Chondrocyte (in vitro differentiated cells): ENCODE results near the gene NEU2. TPM values are rescaled to one million over a fixed set of nuclear protein-coding genes. Genes with fewer than 3 reads are reported as not detected.

Source experiments
- DNase-seq: peaks from one replicate; pipeline ENCODE4 v3.0.0; 2021; ENCODE audit warnings: mixed read lengths, low spot score
- H3K27ac Mint-ChIP-seq: one replicate; pipeline ENCODE4 v1.8.0; 2021; ENCODE audit warnings: mild to moderate bottlenecking, moderate library complexity, mixed read lengths; ENCODE audit not compliant: unreplicated experiment
- H3K27me3 Mint-ChIP-seq: 2 replicates; pipeline ENCODE4 v1.8.0; 2021; ENCODE audit warnings: low read depth, mixed read lengths
- H3K36me3 Mint-ChIP-seq: 2 replicates; pipeline ENCODE4 v1.8.0; 2021; ENCODE audit warnings: low read depth, mixed read lengths
- H3K4me1 Mint-ChIP-seq: 2 replicates; pipeline ENCODE4 v1.8.0; 2021; ENCODE audit warnings: low read depth, mild to moderate bottlenecking, mixed read lengths
- H3K4me3 Mint-ChIP-seq: one replicate; pipeline ENCODE4 v1.8.0; 2021; ENCODE audit warnings: mild to moderate bottlenecking, moderate library complexity, mixed read lengths; ENCODE audit not compliant: unreplicated experiment
- H3K9me3 Mint-ChIP-seq: 2 replicates; pipeline ENCODE4 v1.8.0; 2021; ENCODE audit warnings: low read depth, mixed read lengths
- long read RNA-seq: library from polyadenylated mRNA; stranded (forward); transcript quantifications from one replicate; pipeline ENCODE4 v2.0.0, GENCODE V29; 2021
- total RNA-seq: library from RNA; stranded (reverse); gene quantifications from 3 replicates; pipeline ENCODE4 v1.2.1, GENCODE V29; 2021
- TF ChIP-seq, protein P1 (sequence below): fragments of 200-600 bp; sonication (generic); IDR thresholded peaks from 2 replicates; pipeline ENCODE4 v1.5.0; 2021; ENCODE audit warnings: antibody characterized with exemption, mild to moderate bottlenecking, moderate library complexity

The NEU2 gene
- total RNA-seq, result not detected in 3 replicates
- long read RNA-seq, result 0 reads

DNA sequence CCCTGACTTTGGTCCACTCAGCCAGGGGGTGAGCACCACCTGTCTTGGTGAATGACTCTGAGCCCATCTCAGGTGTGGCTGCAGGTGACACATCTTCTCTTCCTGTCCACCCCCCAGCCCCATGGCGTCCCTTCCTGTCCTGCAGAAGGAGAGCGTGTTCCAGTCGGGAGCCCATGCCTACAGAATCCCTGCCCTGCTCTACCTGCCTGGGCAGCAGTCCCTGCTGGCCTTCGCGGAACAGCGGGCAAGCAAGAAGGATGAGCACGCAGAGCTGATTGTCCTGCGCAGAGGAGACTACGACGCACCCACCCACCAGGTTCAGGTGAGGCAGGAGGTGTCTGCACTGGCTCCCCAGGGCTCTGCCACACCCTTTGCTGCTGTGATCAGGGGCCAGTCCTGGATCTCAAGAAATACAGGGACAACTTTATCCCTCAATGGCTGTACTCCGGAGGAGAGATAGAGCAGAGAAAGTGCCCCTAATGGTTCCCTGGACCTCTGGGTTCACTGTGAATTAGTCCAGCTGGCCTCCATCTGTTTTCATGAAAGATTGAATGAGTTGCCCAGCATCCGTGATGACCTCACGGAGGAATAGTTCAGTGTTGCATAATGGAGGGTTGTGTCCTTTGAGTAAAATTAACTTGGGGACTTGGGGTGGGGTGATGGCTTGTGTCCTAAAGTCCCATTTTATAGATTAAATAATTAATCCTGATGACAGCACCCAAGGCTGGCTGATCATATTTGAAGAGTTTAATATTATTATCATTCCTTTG, at the start of gene NEU2:
Gene NEU2, plus strand, starts transcription at position 122 of the 770 bp plus-strand sequence. Its CDS starts 0 bp downstream, at position 122.
- Mint-ChIP-seq H3K4me3 (no peak within 1 kb of the TSS), H3K27ac (no peak within 1 kb of the TSS), H3K9me3 (peaks cover 7% of the 10 kb centered on the region), H3K27me3 (no peaks in the 10 kb centered on the region), H3K36me3 (no peaks in the 10 kb centered on the region), H3K4me1 (peaks cover 9% of the 10 kb centered on the region)
- TF ChIP-seq, protein P1, sequence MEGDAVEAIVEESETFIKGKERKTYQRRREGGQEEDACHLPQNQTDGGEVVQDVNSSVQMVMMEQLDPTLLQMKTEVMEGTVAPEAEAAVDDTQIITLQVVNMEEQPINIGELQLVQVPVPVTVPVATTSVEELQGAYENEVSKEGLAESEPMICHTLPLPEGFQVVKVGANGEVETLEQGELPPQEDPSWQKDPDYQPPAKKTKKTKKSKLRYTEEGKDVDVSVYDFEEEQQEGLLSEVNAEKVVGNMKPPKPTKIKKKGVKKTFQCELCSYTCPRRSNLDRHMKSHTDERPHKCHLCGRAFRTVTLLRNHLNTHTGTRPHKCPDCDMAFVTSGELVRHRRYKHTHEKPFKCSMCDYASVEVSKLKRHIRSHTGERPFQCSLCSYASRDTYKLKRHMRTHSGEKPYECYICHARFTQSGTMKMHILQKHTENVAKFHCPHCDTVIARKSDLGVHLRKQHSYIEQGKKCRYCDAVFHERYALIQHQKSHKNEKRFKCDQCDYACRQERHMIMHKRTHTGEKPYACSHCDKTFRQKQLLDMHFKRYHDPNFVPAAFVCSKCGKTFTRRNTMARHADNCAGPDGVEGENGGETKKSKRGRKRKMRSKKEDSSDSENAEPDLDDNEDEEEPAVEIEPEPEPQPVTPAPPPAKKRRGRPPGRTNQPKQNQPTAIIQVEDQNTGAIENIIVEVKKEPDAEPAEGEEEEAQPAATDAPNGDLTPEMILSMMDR, result no peak
- no peak for DNase-seq

DNA sequence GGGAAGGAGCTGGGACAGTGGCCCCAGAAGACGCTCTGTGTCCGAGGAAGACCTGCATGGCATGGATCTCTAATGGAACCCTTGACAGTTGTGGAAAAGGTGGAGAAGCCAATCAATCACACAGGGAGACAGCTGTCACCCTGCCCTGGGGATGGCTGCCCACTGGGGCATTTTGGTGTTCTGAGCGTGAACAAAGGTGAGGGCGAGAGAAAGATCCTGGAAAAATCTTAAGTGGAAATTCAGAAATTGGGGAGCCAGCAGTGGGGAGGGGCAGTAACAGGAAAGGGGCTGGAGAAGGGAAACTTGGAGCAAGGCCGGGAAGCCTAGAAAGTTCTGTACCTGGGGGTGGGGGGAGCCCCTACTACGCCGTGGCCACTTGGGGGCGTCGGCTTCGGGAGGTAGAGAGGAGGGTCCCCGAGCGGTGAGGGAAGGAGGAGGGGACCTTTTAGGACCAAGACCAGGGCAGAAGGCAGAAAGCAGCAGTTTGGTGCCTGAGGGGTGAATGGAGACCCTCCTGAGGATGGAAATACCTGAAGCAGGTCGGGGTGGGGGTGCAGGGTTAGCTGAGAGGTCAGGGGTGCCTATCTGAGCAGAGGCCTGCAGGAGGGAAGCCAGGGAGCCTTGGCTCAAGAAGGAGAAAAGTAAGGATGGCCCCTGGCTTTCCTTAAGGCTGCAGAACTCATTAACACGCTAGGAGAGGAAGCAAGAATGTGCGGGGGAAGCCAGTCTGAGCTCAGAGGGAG, 49.4 kb upstream of the NEU2 start:
- H3K4me3 Mint-ChIP-seq, result no peak overlapping the region
- DNase-seq, result peak; percentile 21
- H3K36me3 Mint-ChIP-seq, result no peaks in the 10 kb centered on the region
- H3K27ac Mint-ChIP-seq, result no peak overlapping the region
- TF ChIP-seq, protein P1, result no peak
- peaks cover 16% of the 10 kb centered on the region for H3K4me1 Mint-ChIP-seq
- peaks cover 4% of the 10 kb centered on the region for H3K9me3 Mint-ChIP-seq
- H3K27me3 Mint-ChIP-seq, result peaks cover 4% of the 10 kb centered on the region

DNA sequence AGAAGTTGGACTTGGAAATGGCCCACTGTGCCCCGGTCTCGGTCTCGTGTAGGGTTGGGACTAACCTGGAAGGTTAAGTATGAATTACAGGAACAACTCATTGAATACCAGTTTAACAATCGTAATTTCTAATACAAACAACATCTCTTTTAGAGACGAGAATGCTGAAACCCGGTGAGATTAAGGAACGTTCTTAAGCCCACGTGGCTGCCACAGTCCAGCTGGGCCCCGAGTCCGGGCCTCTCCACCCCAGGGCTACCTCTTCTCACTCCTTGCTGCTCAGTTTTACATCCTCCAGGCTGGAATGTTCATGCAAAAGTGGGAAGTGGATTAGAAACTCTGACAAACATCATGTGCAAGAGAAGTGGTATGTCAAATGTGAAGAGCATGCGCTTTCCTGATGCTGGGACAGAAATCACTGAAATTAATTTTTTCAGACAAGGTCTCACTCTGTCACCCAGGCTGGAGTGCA, 48.8 kb upstream of the NEU2 start:
- TF ChIP-seq, protein P1, result no peak
- peak; percentile 18 for DNase-seq
- Mint-ChIP-seq H3K36me3 (no peaks in the 10 kb centered on the region), H3K4me3 (no peak overlapping the region), H3K27ac (no peak overlapping the region), H3K9me3 (peaks cover 4% of the 10 kb centered on the region), H3K4me1 (peaks cover 22% of the 10 kb centered on the region), H3K27me3 (peaks cover 4% of the 10 kb centered on the region)

DNA sequence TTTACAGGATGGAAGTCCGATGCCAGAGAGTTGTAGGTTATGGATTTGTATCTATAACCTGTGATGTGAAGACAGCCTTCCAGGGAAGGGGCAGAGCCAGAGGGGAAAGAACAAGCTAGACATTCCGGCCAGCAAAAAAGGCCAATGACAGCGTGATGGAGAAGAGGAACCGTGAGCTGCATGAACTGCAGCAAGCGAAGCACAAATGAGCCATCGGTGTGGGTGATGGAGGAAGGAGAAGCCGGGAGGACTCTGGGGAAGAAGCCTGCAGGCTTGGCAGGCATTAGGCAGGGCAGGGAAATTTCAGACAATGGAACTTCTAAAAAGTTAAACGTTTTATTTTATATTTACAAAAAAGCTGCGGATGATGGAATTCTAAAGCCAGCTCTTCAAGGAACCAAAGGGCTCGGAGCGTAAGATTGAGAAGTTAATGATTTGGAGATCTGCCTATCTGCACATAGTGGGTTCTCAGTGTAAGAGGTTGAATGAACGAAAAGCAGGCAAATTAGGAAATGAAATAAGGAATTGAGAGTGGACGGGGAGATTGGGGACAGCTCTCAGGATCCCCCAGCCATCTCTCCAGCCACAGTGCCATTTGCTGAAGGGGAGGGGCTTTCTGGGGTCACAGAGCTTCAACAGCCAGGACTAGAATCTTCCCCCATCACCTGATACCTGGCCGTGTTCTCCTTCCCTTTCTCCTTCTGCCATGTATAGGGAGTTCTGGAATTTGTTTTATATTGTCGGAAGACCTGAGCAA, 47.8 kb upstream of the NEU2 start:
- H3K4me1 Mint-ChIP-seq, result peaks cover 24% of the 10 kb centered on the region

More for the DNA sequence above, 47.8 kb upstream of the NEU2 start:
- TF ChIP-seq, protein P1, result no peak
- Mint-ChIP-seq H3K4me3 (no peak overlapping the region), H3K27me3 (peaks cover 4% of the 10 kb centered on the region), H3K36me3 (no peaks in the 10 kb centered on the region), H3K9me3 (peaks cover 4% of the 10 kb centered on the region), H3K27ac (no peak overlapping the region)
- DNase-seq, result peak; percentile 39
